Placental pericyte (primary cell): ENCODE measurements around the gene PDCD1. TPM values are rescaled to one million over a fixed set of nuclear protein-coding genes. Genes with fewer than 3 reads are reported as not detected.

Experiments
- total RNA-seq: library from RNA; depleted of rRNA; stranded (reverse); fragments of >200 nt; gene quantifications from 2 replicates; pipeline ENCODE4 v1.2.3, GENCODE V29; 2012

Gene PDCD1
- total RNA-seq, result not detected in 2 replicates

DNA sequence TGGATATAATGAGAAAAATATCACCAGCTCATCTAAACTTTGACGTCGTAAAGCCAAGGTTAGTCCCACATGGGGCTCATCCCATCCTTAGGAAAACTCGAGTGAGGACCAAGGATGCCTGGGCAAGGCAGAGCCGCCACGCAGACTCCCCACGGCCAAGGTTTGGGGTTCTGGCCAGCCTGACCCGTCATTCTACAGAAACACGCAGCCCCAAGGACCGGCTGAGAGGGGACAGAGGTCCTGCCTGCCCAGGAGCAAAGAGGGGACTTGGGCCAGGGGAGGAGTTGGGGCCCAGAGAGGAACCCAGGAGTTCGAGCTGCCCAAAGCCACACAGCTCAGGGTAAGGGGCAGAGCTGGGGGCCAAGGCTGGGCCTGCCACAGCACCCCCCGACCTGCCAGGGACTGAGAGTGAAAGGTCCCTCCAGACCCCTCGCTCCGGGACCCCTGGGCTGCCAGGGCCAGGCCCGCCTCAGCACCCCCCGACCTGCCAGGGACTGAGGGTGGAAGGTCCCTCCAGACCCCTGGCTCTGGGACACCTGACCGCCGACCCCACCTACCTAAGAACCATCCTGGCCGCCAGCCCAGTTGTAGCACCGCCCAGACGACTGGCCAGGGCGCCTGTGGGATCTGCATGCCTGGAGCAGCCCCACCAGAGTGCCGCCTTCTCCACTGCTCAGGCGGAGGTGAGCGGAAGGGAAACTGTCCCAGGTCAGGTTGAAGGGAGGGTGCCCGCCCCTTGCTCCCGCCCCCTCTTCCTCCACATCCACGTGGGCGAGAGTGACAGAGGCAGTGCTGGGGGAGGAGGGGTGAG, at the start of gene PDCD1:
TSS of gene PDCD1 (minus strand) at position 689 of the 811 bp plus-strand sequence. CDS start at position 633, 56 bp downstream.

DNA sequence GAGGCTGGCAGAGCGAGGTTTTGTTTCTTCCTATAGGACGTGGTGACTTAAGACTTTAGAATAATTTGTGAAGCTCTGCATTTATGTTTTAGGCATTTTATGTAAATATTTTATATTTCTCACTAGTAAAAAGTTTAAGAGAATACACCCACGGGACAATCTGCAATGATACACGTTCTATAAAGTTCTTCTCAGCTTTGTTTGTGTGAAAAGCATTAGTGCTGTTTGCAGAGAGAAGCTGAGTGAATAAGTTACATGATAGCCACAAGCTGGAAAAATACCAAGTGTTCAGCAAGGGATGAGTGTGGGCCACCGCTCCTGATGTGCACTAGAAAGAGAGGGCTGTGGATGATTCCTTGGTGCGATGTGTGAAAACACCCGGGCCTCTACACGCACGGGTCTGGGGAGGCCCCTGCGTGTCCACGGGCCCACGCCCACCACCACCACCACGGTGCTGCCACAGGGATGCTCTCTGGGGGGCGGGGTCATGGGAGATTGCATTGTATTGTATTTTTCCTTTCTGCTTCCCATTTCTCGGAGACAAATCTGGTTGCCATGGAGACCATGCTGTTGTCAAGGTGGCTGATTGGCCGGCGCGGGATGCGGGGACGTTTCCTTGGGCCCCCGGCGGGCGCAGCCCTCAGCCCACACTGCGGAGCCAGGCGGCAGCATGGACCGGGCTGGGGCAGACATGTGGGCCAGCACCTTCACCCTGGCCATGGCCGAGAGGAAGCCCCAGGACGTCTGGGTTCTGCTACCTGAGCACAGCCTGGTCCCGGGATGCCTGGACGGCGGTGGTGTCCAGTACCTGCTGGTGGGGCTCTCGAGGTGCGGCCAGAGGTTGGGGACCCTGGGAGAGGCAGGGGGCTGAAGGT, 10.6 kb upstream of the PDCD1 start, which contains the start of gene RTP5:
TSS of gene RTP5 (plus strand) at position 643 of the 875 bp plus-strand sequence. CDS start at position 671, 28 bp downstream.

GRCh38 chr2:241808721-241809382, 49.8 kb downstream of the PDCD1 start, which contains the start of gene NEU4:
Gene NEU4 (plus strand): TSS chr2:241809193. CDS start chr2:241814485, 5,292 bp downstream.

Other genes starting within 250 kb of the PDCD1 start
- gene THAP4, start 221.7 kb downstream of the PDCD1 start, total RNA-seq, result 50.8 and 62.6 TPM in 2 replicates
- 61.7 and 72.2 TPM in 2 replicates for gene ATG4B, start 221.2 kb downstream of the PDCD1 start, total RNA-seq
- gene DTYMK, start 172.1 kb downstream of the PDCD1 start, total RNA-seq, result 7.4 and 58.7 TPM in 2 replicates
- 12.7 and 18.8 TPM in 2 replicates for gene ING5, start 156.9 kb downstream of the PDCD1 start, total RNA-seq
- 15.8 and 22.8 TPM in 2 replicates for gene D2HGDH, start 124.3 kb downstream of the PDCD1 start, total RNA-seq
- gene GAL3ST2, start 82.1 kb downstream of the PDCD1 start, total RNA-seq, result 0.14 TPM in 1 of 2 replicates, not detected in the other
- gene NEU4, start 49.7 kb downstream of the PDCD1 start, total RNA-seq, result 0.57 TPM in 1 of 2 replicates, not detected in the other
- gene RTP5, start 10.8 kb upstream of the PDCD1 start, total RNA-seq, result not detected in 2 replicates